ENCODE measurements around the gene VGF. TPM values are rescaled to one million over a fixed set of nuclear protein-coding genes. Genes with fewer than 3 reads are reported as not detected.

VGF gene
- total RNA-seq, 2 experiments from 2014 or later = 1.5 TPM; not detected in 1

GRCh38 chr7:101198476-101198875 lies 33.1 kb upstream of the VGF start:
- Histone ChIP-seq H3K9me3 (ENCODE audit: low read length) (no peaks in the 10 kb centered on the region), H3K27ac (ENCODE audit: low read depth, low read length, poor library complexity, severe bottlenecking) (no peak overlapping the region), H3K4me2 (ENCODE audit: low read length) (no peak overlapping the region), H2AFZ (ENCODE audit: low read length) (no peak overlapping the region), H3K4me3 (ENCODE audit: low read depth, low read length, poor library complexity, severe bottlenecking) (no peak overlapping the region), H3K79me2 (ENCODE audit: insufficient read depth, low read depth, low read length) (no peaks in the 10 kb centered on the region), H3K4me1 (ENCODE audit: insufficient read depth, low read length, poor library complexity, severe bottlenecking) (peaks cover 2% of the 10 kb centered on the region), H3K9me2 (ENCODE audit: insufficient read depth, low read length) (no peaks in the 10 kb centered on the region), H3K36me3 (ENCODE audit: insufficient read depth, low read length) (no peaks in the 10 kb centered on the region), H4K20me1 (ENCODE audit: insufficient read depth, low read length) (no peaks in the 10 kb centered on the region)
- intact Hi-C loops (cut with micrococcal nuclease; ENCODE audit: unreplicated experiment) = no loop called here
- POLR2A ChIA-PET = no interaction called here
- no peak for TF ChIP-seq CTCF (conservative IDR thresholded peaks at IDR 0.05; ENCODE audit: low read length)
- no peak for TF ChIP-seq EZH2phosphoT487 (IDR thresholded peaks at IDR 0.05; ENCODE audit: borderline replicate concordance, low read depth, low read length)
- CTCF ChIA-PET (ENCODE audit: unreplicated experiment) = no interaction called here
- DNase-seq (ENCODE audit: low spot score) = no peak
- no TSS peak for BruUV-seq (replicated peaks)

DNA sequence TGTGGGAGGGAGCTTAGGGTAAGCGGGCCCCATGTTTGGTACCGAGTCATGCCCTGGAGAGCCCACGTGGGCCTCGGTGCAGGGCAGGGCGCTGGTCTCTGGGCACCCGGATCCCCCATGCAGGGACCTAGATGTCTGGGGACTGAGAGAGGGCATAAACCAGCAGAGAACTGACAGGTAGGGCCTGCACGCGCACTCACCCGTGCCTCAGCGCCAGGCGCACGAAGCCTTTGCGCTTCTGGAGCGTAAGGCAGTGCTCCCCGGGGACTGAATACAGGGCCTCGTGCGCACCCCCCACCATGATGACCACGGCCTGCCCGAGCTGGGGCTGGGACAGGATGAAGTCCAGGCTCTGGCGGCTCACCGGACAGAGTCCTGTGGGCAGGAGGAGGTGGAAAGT lies 32.6 kb upstream of the VGF start:
- Histone ChIP-seq H3K9me2 (ENCODE audit: insufficient read depth, low read length) (no peaks in the 10 kb centered on the region), H3K36me3 (ENCODE audit: insufficient read depth, low read length) (no peaks in the 10 kb centered on the region), H3K4me2 (ENCODE audit: low read length) (no peak overlapping the region), H3K4me1 (ENCODE audit: insufficient read depth, low read length, poor library complexity, severe bottlenecking) (no peaks in the 10 kb centered on the region), H3K79me2 (ENCODE audit: insufficient read depth, low read depth, low read length) (no peaks in the 10 kb centered on the region), H3K27ac (ENCODE audit: low read depth, low read length, poor library complexity, severe bottlenecking) (no peak overlapping the region), H4K20me1 (ENCODE audit: insufficient read depth, low read length) (no peaks in the 10 kb centered on the region), H2AFZ (ENCODE audit: low read length) (no peak overlapping the region), H3K4me3 (ENCODE audit: low read depth, low read length, poor library complexity, severe bottlenecking) (no peak overlapping the region), H3K9me3 (ENCODE audit: low read length) (no peaks in the 10 kb centered on the region)
- BruUV-seq (replicated peaks) = no TSS peak
- intact Hi-C loops (cut with micrococcal nuclease; ENCODE audit: unreplicated experiment) = no loop called here
- ChIA-PET CTCF (ENCODE audit: unreplicated experiment) (no interaction called here), POLR2A (no interaction called here)
- TF ChIP-seq EZH2phosphoT487 (IDR thresholded peaks at IDR 0.05; ENCODE audit: borderline replicate concordance, low read depth, low read length) (no peak), CTCF (conservative IDR thresholded peaks at IDR 0.05; ENCODE audit: low read length) (no peak)
- no peak for DNase-seq (ENCODE audit: low spot score)

- H3K79me2 ChIP-seq (ENCODE audit: insufficient read depth, low read depth, low read length) = no peaks in the 10 kb centered on the region
- no peak overlapping the region for H2AFZ ChIP-seq (ENCODE audit: low read length)
- no peaks in the 10 kb centered on the region for H3K9me2 ChIP-seq (ENCODE audit: insufficient read depth, low read length)
- H3K4me2 ChIP-seq (ENCODE audit: low read length) = no peak overlapping the region
- ChIA-PET CTCF (ENCODE audit: unreplicated experiment) (no interaction called here), POLR2A (interaction anchor here (0.7 to 0.8 kb wide), 2 partner anchors 13 to 35 kb away, joined by 3 to 9 read pairs; no protein-coding TSS in a partner anchor)
- no peaks in the 10 kb centered on the region for H3K4me1 ChIP-seq (ENCODE audit: insufficient read depth, low read length, poor library complexity, severe bottlenecking)
- DNase-seq (ENCODE audit: low spot score) = no peak
- H3K36me3 ChIP-seq (ENCODE audit: insufficient read depth, low read length) = no peaks in the 10 kb centered on the region
- no peaks in the 10 kb centered on the region for H4K20me1 ChIP-seq (ENCODE audit: insufficient read depth, low read length)
- intact Hi-C loops (cut with micrococcal nuclease; ENCODE audit: unreplicated experiment) = no loop called here
- no peak overlapping the region for H3K27ac ChIP-seq (ENCODE audit: low read depth, low read length, poor library complexity, severe bottlenecking)
- no peak overlapping the region for H3K4me3 ChIP-seq (ENCODE audit: low read depth, low read length, poor library complexity, severe bottlenecking)
- no TSS peak for BruUV-seq (replicated peaks)
- TF ChIP-seq EZH2phosphoT487 (IDR thresholded peaks at IDR 0.05; ENCODE audit: borderline replicate concordance, low read depth, low read length) (no peak), CTCF (conservative IDR thresholded peaks at IDR 0.05; ENCODE audit: low read length) (no peak)
- H3K9me3 ChIP-seq (ENCODE audit: low read length) = no peaks in the 10 kb centered on the region
Measured at GRCh38 chr7:101195884-101196283, 30.5 kb upstream of the VGF start.

Data from OCI-LY7 (cell line).